Measurements from ENCODE around the gene ZNF260.

Gene ZNF260

DNA sequence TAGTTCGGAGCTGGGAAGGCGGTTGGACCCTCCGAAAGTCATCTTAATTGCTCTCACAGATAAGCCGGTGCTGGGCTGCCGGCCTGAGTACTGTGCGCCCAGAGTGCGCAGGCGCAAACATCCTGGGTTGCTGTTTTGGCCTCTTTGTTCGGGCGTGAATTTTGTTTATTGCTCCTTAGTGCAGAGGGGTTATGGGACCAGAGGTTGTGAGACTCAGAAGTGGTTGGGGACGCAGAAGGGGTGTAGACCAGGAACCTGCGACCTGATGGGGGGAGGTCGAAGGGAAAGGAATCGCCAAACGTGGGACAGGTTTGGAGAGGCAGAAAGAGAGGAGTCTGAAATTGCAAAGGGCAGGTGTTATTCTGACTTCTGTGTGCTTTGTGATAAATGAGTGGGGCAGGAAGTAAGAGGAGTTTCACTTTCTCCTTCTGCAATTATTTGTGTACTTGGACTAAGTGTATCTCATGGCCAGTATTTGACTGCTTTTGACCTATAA is 38.1 kb downstream of the ZNF260 start:
- DNase-seq (ENCODE audit: low read depth), result peak; percentile 42

DNA sequence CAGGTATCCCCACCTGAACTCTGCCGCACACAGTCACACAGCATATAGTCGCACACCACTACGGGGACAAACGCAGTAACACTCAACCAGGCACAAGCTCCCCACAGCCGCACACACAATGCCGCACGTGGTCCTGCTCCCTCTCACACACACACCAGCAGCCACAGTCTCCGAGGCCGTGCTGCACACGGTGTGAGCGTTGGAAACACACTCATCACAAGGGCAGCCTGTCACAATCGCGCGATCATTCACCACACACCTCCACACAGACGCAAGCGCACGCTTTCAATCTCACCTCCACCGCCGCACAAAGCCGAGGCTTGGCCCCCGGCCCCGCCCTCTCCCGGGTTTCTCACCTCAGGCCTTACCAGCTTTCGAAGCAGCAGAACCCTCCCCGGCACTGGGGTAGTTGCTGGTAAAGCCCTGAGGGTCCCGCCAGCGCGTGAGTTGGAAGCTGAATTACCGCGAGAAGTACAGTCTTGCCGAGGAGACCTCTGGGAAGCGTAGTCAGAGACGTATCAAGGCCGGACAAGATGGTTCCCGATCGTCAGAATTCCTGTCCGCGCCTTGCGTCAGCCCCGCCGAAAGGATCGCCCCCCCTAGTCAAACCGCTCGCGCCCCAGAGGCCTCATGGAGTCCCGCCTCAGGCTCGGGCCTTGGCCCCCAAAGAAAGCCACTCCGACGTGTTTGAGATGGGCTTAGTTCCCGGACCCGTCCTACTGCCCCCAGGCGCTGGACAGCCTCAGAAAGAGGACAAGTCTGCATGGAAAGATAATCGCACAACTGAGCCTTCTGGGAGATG is 38.8 kb downstream of the ZNF260 start, which contains the start of gene ZNF566:
Gene ZNF566, minus strand, starts transcription at position 444 of the 802 bp plus-strand sequence. CDS start 13,004 bp downstream, outside the sequence.
- DNase-seq (ENCODE audit: low read depth), result peak; percentile 90

DNA sequence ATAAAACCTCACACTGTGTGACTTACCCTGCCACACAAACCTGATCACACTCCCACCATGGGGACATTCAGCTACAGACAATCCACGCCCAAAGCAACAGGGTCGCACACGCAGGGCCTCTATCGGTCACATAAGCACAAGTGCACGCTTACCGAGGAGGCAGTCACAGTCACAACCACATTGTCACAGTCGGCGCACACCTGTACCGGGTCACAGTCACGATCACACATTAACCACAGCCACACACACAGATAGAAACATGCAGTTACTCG is 39.3 kb downstream of the ZNF260 start:
- DNase-seq (ENCODE audit: low read depth), result no peak

DNA sequence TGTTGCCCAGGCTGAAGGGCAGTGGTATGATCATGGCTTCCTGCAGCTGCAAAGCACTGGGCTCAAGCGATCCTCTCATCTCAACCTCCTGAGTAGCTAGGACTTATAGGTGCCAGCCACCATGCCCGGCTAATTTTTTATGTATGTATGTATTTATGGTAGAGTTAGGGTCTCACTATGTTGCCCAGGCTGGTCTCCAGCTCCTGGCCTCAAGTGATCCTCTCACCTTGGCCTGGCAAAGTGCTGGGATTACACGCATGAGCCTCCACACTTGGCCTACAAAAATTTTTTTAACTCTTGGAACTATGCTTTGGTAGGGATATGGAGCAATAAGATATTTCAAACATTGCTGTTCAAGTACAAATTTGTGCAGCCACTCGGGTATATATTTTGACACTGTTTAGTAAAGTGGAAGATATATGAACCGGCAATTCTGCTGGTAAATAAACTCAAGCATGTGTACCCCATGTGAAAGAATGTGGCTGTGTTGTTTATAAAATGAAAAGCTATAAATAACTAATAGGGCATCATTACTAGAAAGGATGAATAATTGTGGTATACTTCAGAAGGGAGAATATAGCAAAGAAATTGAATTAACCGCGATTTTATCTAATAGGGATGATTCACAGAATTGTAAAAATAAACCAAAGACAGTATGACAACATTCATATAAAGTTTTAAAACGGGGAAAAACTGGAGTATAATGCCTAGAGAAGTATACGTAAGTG is 39.8 kb downstream of the ZNF260 start:
- no peak for DNase-seq (ENCODE audit: low read depth)

DNA sequence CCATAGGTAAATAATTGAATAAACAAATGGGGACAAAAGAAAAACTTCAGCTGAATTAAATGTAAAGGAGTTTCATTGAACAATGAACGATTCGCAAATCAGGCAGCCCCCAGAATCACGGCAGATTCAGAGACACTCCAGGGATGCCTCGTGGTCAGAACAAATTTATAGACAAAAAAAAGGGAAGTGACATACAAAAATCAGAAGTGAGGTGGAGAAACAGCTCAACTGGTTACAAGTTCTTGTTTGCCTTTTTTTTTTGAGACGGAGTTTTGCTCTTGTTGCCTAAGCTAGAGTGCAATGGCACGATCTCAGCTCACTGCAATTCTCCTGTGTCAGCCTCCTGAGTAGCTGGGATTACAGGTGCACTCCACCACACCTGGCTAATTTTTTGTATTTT is 44.4 kb downstream of the ZNF260 start:
- no peak for DNase-seq (ENCODE audit: low read depth)

GRCh38 chr19:36482876-36483275 is 45.2 kb downstream of the ZNF260 start:
- no peak for DNase-seq (ENCODE audit: low read depth)
